Measurements from ENCODE around the gene ARGLU1. TPM values are rescaled to one million over a fixed set of nuclear protein-coding genes. Genes with fewer than 3 reads are reported as not detected.

ARGLU1 gene
- polyA plus RNA-seq, 3 donors from 2014 or later: 27.0 to 56.7 (median 39.8) TPM

- H3K4me3 Mint-ChIP-seq: no peak overlapping the region
- H3K27me3 Mint-ChIP-seq (ENCODE audit: low read depth in 3 of 3): peaks cover 2 to 12% (median 7%) of the 10 kb centered on the region in 3 donors
- no peaks in the 10 kb centered on the region for H3K9me3 Mint-ChIP-seq
- no peaks in the 10 kb centered on the region for H3K36me3 Mint-ChIP-seq
- H3K27ac Mint-ChIP-seq: no peak overlapping the region
- no peak for DNase-seq
- H3K4me1 Mint-ChIP-seq: no peaks in the 10 kb centered on the region
Observed at GRCh38 chr13:106522112-106522705, 45.7 kb downstream of the ARGLU1 start.

GRCh38 chr13:106521095-106521799, 46.7 kb downstream of the ARGLU1 start:
- Mint-ChIP-seq H3K9me3 (no peaks in the 10 kb centered on the region), H3K36me3 (no peaks in the 10 kb centered on the region), H3K27ac (no peak overlapping the region), H3K4me1 (no peaks in the 10 kb centered on the region), H3K27me3 (ENCODE audit: low read depth in 3 of 3) (peaks cover 3 to 12% (median 8%) of the 10 kb centered on the region in 3 donors), H3K4me3 (no peak overlapping the region)
- no peak for DNase-seq

GRCh38 chr13:106520251-106521054, 47.5 kb downstream of the ARGLU1 start:
- DNase-seq: no peak
- peaks cover 7 to 12% (median 8%) of the 10 kb centered on the region in 3 donors for H3K27me3 Mint-ChIP-seq (ENCODE audit: low read depth in 3 of 3)
- no peaks in the 10 kb centered on the region for H3K4me1 Mint-ChIP-seq
- no peak overlapping the region for H3K27ac Mint-ChIP-seq
- no peak overlapping the region for H3K4me3 Mint-ChIP-seq
- H3K9me3 Mint-ChIP-seq: no peaks in the 10 kb centered on the region
- no peaks in the 10 kb centered on the region for H3K36me3 Mint-ChIP-seq

- Mint-ChIP-seq H3K4me1 (no peaks in the 10 kb centered on the region), H3K4me3 (no peak overlapping the region), H3K27ac (no peak overlapping the region), H3K27me3 (ENCODE audit: low read depth in 3 of 3) (peaks cover 8 to 10% (median 8%) of the 10 kb centered on the region in 3 donors), H3K36me3 (no peaks in the 10 kb centered on the region), H3K9me3 (no peaks in the 10 kb centered on the region)
- no peak for DNase-seq
Observed at GRCh38 chr13:106518512-106518911, 49.4 kb downstream of the ARGLU1 start.

GRCh38 chr13:106517109-106517847, 50.7 kb downstream of the ARGLU1 start:
- H3K36me3 Mint-ChIP-seq: no peaks in the 10 kb centered on the region

GRCh38 chr13:106515635-106516254, 52.2 kb downstream of the ARGLU1 start:
- Mint-ChIP-seq H3K9me3 (no peaks in the 10 kb centered on the region), H3K4me1 (no peaks in the 10 kb centered on the region), H3K36me3 (no peaks in the 10 kb centered on the region), H3K4me3 (no peak overlapping the region), H3K27ac (no peak overlapping the region), H3K27me3 (ENCODE audit: low read depth in 3 of 3) (peaks cover 8 to 14% (median 10%) of the 10 kb centered on the region in 3 donors)
- no peak for DNase-seq

More at GRCh38 chr13:106517109-106517847, 50.7 kb downstream of the ARGLU1 start:
- H3K4me3 Mint-ChIP-seq: no peak overlapping the region
- no peaks in the 10 kb centered on the region for H3K4me1 Mint-ChIP-seq
- no peak for DNase-seq
- H3K27me3 Mint-ChIP-seq (ENCODE audit: low read depth in 3 of 3): peaks cover 8 to 10% (median 10%) of the 10 kb centered on the region in 3 donors
- no peaks in the 10 kb centered on the region for H3K9me3 Mint-ChIP-seq
- H3K27ac Mint-ChIP-seq: no peak overlapping the region

- Mint-ChIP-seq H3K27ac (no peak overlapping the region), H3K36me3 (no peaks in the 10 kb centered on the region), H3K4me1 (no peaks in the 10 kb centered on the region), H3K9me3 (no peaks in the 10 kb centered on the region), H3K4me3 (no peak overlapping the region), H3K27me3 (ENCODE audit: low read depth in 3 of 3) (peaks cover 4 to 14% (median 5%) of the 10 kb centered on the region in 3 donors)
- DNase-seq: no peak
Observed at GRCh38 chr13:106514928-106515634, 52.9 kb downstream of the ARGLU1 start.

GRCh38 chr13:106513025-106513983, 54.6 kb downstream of the ARGLU1 start:
- H3K4me3 Mint-ChIP-seq: no peak overlapping the region
- H3K27ac Mint-ChIP-seq: no peak overlapping the region
- no peak for DNase-seq
- no peaks in the 10 kb centered on the region for H3K4me1 Mint-ChIP-seq
- H3K9me3 Mint-ChIP-seq: no peaks in the 10 kb centered on the region
- peaks cover 3 to 14% (median 6%) of the 10 kb centered on the region in 3 donors for H3K27me3 Mint-ChIP-seq (ENCODE audit: low read depth in 3 of 3)
- H3K36me3 Mint-ChIP-seq: no peaks in the 10 kb centered on the region

- Mint-ChIP-seq H3K9me3 (no peaks in the 10 kb centered on the region), H3K4me1 (no peaks in the 10 kb centered on the region), H3K27ac (no peak overlapping the region), H3K36me3 (no peaks in the 10 kb centered on the region), H3K4me3 (no peak overlapping the region), H3K27me3 (ENCODE audit: low read depth in 3 of 3) (peaks cover 2 to 11% (median 6%) of the 10 kb centered on the region in 3 donors)
- no peak for DNase-seq
Observed at GRCh38 chr13:106507560-106508274, 60.2 kb downstream of the ARGLU1 start.

GRCh38 chr13:106506286-106506685, 61.7 kb downstream of the ARGLU1 start:
- DNase-seq: no peak
- H3K4me3 Mint-ChIP-seq: no peak overlapping the region
- no peaks in the 10 kb centered on the region for H3K4me1 Mint-ChIP-seq
- no peaks in the 10 kb centered on the region for H3K9me3 Mint-ChIP-seq
- no peak overlapping the region for H3K27ac Mint-ChIP-seq
- no peaks in the 10 kb centered on the region for H3K36me3 Mint-ChIP-seq
- H3K27me3 Mint-ChIP-seq (ENCODE audit: low read depth in 3 of 3): peaks cover 2 to 17% (median 6%) of the 10 kb centered on the region in 3 donors

- Mint-ChIP-seq H3K27ac (no peak overlapping the region), H3K36me3 (no peaks in the 10 kb centered on the region), H3K9me3 (no peaks in the 10 kb centered on the region), H3K4me1 (no peaks in the 10 kb centered on the region), H3K4me3 (no peak overlapping the region), H3K27me3 (ENCODE audit: low read depth in 3 of 3) (peaks cover 2 to 17% (median 3%) of the 10 kb centered on the region in 3 donors)
- no peak for DNase-seq
Observed at GRCh38 chr13:106505732-106506131, 62.2 kb downstream of the ARGLU1 start.

Measured in immature natural killer cell (primary cell).